Renal cortical epithelial cell (primary cell): ENCODE measurements around the gene ACP2. TPM values are rescaled to one million over a fixed set of nuclear protein-coding genes. Genes with fewer than 3 reads are reported as not detected.

Source experiments
- DNase-seq: peaks from one replicate; pipeline ENCODE4 v3.0.0-alpha.2; 2011; ENCODE audit warnings: low read depth
- total RNA-seq: library from RNA; depleted of rRNA; stranded (reverse); fragments of >200 nt; gene quantifications from 2 replicates; pipeline ENCODE4 v1.2.3, GENCODE V29; 2014

ACP2 gene
- total RNA-seq, 1 donor from 2014 or later = 38.0 TPM

GRCh38 chr11:47269002-47269828 is 20.6 kb upstream of the ACP2 start:
- DNase-seq = peak; percentile 65

GRCh38 chr11:47268448-47269001 is 19.9 kb upstream of the ACP2 start:
- DNase-seq = no peak

GRCh38 chr11:47267876-47268275 is 19.3 kb upstream of the ACP2 start:
- DNase-seq = no peak

GRCh38 chr11:47264521-47264920 is 15.9 kb upstream of the ACP2 start:
- no peak for DNase-seq

GRCh38 chr11:47264119-47264518 is 15.5 kb upstream of the ACP2 start:
- DNase-seq = no peak

- no peak for DNase-seq
These were observed 12.7 kb upstream of the ACP2 start for GRCh38 chr11:47261291-47261800.

GRCh38 chr11:47260366-47260765 is 11.8 kb upstream of the ACP2 start:
- no peak for DNase-seq

DNA sequence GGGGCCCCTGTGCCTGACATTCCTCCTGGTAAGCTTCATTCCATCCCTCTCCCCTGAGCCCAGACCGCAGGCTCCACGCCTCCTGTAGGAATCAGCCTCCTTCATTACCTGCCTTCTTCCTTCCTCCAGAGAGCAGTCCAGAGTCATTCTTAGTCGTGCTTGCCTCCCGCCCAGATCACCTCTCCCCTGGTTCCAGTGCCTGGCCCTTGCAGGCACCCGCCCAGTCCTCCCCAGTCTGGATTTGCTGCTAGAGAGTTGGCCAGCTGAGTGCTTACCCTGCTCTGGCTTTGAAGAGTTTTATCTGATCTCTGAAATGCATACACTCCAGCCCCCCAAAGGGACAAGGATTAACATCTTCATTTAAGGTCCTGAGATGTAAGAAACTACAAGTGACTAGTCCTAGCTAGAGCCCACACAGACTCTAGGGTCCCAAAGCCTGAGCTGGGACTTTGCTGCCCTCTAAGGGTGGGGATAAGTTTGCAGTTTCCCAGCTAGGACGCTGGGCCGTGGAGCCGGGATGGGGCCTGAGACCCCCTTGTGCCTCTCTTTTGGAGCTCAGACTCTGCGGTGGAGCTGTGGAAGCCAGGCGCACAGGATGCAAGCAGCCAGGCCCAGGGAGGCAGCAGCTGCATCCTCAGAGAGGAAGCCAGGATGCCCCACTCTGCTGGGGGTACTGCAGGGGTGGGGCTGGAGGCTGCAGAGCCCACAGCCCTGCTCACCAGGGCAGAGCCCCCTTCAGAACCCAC is 10.8 kb upstream of the ACP2 start:
- DNase-seq = no peak

- no peak for DNase-seq
These were observed 9.8 kb upstream of the ACP2 start for GRCh38 chr11:47258317-47258902.

DNA sequence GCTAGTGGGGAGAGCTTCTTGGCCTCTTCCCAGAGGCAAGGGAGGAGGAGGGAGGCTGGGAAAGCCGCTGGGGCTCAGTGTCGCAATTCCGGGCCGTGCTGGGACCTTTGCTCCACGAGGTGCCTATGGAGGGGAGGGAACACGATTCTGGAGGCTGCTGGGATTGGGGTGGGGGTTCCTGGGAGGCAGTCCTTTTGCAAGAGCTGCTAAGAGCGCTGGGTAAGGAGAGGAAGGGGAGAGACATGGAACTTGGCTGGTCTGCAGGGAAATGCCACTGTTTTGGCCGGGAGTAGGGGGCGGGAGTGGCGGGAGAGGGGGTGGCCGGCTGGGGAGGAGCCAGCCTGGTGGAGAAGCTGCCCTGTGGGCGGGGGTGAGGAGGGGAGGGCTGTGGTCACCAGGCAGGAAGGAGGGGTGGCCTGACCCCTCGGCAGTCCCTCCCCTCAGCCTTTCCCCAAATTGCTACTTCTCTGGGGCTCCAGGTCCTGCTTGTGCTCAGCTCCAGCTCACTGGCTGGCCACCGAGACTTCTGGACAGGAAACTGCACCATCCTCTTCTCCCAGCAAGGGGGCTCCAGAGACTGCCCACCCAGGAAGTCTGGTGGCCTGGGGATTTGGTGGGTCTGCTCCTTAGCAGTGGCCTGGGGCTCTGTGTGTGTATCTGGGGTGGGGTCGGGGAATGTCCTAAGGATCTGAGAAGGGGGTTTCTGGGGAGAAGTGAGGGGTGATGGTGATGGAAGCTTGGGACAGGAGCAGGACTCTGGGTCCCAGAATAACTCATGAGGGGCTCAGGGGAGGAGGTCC is 9.1 kb upstream of the ACP2 start, which contains the start of gene NR1H3:
TSS of gene NR1H3 (plus strand) at position 480 of the 800 bp plus-strand sequence. CDS start 1,221 bp downstream, outside the sequence.
- DNase-seq = peak; percentile 57

DNA sequence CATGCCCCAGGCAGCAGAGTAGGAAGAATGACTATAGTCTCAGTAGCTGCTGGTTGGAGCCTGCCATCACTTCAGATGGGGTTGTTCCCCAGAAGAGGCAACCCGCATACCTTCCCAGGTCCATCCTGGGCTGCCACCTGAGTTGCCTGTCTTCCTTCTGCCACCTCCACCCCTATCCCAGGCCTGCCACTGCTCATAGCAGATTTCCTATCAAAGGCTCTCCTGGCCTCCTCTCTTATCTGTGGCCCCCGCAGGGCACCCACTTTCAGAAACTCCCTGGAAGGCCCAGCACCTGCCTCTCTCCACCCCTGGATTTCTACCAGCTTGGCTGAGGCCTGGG is 8.5 kb upstream of the ACP2 start:
- no peak for DNase-seq

GRCh38 chr11:47256374-47256773 is 7.8 kb upstream of the ACP2 start:
- DNase-seq = no peak

DNA sequence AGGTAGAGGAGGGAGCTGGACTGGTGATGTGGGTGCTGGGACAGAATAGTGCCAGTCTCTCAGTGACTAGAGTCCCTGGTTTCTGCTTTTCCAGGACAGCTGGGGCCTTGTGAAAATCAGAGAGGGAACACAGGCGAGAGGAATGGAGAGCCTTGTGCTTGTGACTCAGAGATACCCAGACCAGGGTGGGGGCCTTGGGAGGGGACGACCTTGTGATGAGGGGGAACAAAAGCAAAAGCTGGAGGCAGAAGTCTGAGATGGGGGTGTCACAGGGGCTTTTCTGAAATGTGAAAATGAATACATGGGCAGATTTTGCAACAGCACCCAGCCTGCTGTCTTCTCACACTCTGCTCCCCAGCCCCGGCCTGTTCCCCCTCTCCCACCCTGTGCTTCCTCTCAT is 5.8 kb upstream of the ACP2 start:
- no peak for DNase-seq

- no peak for DNase-seq
These were observed 5.0 kb upstream of the ACP2 start for GRCh38 chr11:47253660-47254059.

- DNase-seq = no peak
These were observed 3.1 kb upstream of the ACP2 start for GRCh38 chr11:47251751-47252150.

DNA sequence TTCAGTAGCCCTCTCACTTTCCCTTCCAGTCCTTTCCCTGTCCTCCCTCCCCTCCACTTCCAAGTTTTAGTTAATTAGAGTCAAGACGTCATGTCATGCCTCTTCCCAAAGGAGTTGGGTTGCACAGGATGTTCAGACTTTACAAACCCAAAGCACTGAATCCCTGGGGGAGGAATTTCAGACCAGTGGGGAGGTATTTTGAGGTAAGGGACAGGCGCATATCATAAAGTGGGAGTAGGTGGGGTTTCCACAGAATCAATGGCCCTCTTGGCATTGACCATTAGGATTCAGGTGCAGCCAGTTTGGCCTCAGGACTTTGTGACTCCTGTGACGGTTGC is 733 bp upstream of the ACP2 start:
- no peak for DNase-seq

- no peak for DNase-seq
These were observed 330 bp downstream of the ACP2 start for GRCh38 chr11:47248304-47248663.

GRCh38 chr11:47247502-47247901 is 1.1 kb downstream of the ACP2 start:
- DNase-seq = no peak

DNA sequence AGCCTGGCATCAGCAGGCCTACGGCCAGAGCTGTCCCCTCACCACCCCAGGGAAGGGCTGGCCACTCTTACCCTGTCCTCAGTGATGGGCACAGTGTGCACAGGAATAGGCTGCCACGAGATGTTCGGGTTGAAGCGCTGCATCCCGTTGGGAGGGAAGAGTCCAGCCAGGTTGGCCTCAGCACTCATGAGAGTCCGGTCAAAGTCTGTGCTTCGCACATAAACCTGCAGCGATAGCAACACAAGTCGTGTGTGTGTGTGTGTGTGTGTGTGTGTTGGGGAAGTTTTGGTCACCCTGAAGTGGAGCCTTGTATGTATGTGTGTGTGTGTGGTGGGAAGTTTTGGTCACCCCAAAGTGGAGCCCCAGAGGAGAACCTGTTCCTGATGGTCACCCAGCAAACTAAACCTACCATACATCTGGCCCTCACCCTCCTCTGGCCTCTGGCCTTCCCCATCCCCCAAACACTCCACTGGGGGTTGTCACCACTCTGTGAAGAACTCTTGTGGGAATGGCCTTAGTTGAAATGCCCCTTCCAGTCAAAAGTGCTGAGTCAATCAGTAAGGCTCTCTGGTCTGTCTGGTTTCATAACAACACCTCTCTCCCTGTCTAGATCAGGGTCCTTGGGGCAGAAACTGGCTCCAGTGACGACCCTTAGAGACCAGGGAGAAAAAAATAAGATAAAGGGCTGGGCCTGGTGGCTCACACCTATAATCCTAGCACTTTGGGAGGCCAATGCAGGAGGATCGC is 2.8 kb downstream of the ACP2 start:
- no peak for DNase-seq

DNA sequence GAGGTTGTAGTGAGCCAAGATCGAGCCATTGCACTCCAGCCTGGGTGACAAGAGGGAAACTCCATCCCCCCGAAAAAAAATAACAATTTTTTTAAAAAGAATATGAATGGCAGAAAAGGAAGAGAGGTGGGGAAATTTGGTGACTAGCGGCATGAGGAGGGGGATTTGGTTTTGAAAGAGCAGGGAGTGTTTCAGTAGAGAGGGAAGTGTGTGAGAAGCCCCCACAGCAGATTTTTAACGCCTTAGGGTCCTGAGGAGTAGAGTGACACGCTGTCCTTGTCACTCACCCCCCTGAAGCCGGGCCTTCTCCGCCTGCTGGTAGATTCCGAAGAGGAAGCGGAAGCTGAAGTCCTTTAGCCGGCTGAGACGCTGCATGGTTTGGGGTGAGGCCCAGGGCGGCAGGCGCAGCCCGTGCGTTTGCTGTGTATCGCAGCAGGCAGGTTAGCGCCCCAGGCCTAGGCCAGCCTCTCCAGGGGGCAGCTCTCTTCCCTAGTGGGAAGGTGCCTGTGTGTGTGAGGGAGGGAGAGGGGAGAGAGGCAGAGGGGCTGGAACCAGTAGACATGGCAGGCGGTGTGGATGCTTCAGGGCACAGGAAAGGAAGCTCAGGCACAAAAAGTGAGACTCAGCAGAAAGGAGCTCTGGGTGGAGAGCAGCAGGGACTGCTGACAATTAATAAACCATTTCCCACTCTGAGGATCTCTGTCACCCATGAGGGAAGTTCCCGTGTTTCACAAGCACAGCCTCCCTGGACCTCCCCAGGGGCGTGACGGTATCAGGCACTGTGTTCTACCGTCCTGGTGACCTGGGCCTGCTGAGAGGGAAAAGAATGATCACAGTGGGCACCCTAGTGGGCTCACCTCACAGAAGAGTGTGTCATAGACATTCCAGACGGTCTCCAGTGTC is 3.9 kb downstream of the ACP2 start:
- no peak for DNase-seq
